ENCODE results near the gene PRKACB.

DNA sequence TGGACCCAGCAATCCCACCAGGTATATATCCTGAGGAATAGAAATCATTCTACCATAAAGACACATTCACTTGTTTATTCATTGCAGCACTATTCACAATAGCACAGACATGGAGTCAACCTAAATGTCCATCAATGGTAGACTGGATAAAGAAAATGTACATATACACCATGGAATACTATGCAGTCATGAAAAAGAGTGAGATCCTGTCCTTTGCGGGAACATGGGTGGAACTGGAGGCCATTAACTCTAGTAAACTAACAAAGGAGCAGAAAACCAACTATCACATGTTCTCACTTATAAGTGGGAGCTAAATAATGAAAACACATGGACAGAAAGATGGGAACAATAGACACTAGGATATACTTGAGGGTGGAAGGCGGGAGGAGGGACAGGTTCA is 36.1 kb upstream of the PRKACB start:
- TF ChIP-seq, protein P1, sequence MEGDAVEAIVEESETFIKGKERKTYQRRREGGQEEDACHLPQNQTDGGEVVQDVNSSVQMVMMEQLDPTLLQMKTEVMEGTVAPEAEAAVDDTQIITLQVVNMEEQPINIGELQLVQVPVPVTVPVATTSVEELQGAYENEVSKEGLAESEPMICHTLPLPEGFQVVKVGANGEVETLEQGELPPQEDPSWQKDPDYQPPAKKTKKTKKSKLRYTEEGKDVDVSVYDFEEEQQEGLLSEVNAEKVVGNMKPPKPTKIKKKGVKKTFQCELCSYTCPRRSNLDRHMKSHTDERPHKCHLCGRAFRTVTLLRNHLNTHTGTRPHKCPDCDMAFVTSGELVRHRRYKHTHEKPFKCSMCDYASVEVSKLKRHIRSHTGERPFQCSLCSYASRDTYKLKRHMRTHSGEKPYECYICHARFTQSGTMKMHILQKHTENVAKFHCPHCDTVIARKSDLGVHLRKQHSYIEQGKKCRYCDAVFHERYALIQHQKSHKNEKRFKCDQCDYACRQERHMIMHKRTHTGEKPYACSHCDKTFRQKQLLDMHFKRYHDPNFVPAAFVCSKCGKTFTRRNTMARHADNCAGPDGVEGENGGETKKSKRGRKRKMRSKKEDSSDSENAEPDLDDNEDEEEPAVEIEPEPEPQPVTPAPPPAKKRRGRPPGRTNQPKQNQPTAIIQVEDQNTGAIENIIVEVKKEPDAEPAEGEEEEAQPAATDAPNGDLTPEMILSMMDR (IDR thresholded peaks at IDR 0.05) = no peak
- no peak for TF ChIP-seq POLR2A (IDR thresholded peaks at IDR 0.05)
